SK-N-SH (cell line): ENCODE measurements around the gene UBE2I.

Source experiments
- EP300 ChIP-seq, 2 experiments: IDR thresholded peaks; 2 replicates each; pipeline versions ENCODE4 v1.4.0 to v1.6.1; 2012; ENCODE audit warnings: borderline replicate concordance in 1 of 2, low read depth in 1 of 2, low read length in 1 of 2
- FOSL2 ChIP-seq: IDR thresholded peaks from 2 replicates; pipeline ENCODE4 v1.4.0; 2012; ENCODE audit warnings: low read depth, mild to moderate bottlenecking, moderate library complexity, borderline replicate concordance
- JUND ChIP-seq: IDR thresholded peaks from 2 replicates; pipeline ENCODE4 v1.4.0; 2012
- RAD21 ChIP-seq: IDR thresholded peaks from 2 replicates; pipeline ENCODE4 v1.6.1; 2012; ENCODE audit warnings: mild to moderate bottlenecking, low read length
- RCOR1 ChIP-seq: fragments of 150-350 bp; IDR thresholded peaks from 2 replicates; pipeline ENCODE4 v1.6.1; 2017; ENCODE audit warnings: antibody characterized with exemption, low read length
- RXRA ChIP-seq: IDR thresholded peaks from 2 replicates; pipeline ENCODE4 v1.4.0; 2012; ENCODE audit warnings: low read depth, mild to moderate bottlenecking, borderline replicate concordance
- TAF1 ChIP-seq: IDR thresholded peaks from 2 replicates; pipeline ENCODE4 v1.6.1; 2012; ENCODE audit warnings: low read depth, mild to moderate bottlenecking, low read length, moderate library complexity, borderline replicate concordance
- TEAD4 ChIP-seq: IDR thresholded peaks from 2 replicates; pipeline ENCODE4 v1.4.0; 2012; ENCODE audit warnings: mild to moderate bottlenecking, borderline replicate concordance; ENCODE audit not compliant: insufficient read depth
- YY1 ChIP-seq: IDR thresholded peaks from 2 replicates; pipeline ENCODE4 v1.4.0; 2012; ENCODE audit warnings: low read depth, mild to moderate bottlenecking
- TF ChIP-seq, protein P1 (sequence below): fragments of 200-600 bp; sonication (generic); IDR thresholded peaks from 2 replicates; pipeline ENCODE4 v1.6.1; 2017; ENCODE audit warnings: antibody characterized with exemption, mild to moderate bottlenecking, moderate library complexity
- TF ChIP-seq, protein P2 (sequence below): IDR thresholded peaks from 2 replicates; pipeline ENCODE4 v1.4.0; 2012; ENCODE audit warnings: low read depth
- TF ChIP-seq, protein P3 (sequence below): IDR thresholded peaks from 2 replicates; pipeline ENCODE4 v1.6.1; 2012; ENCODE audit warnings: mild to moderate bottlenecking, low read depth, low read length, moderate library complexity
- TF ChIP-seq, protein P4 (sequence below): IDR thresholded peaks from 2 replicates; pipeline ENCODE4 v1.4.0; 2012; ENCODE audit warnings: low read depth, borderline replicate concordance

DNA sequence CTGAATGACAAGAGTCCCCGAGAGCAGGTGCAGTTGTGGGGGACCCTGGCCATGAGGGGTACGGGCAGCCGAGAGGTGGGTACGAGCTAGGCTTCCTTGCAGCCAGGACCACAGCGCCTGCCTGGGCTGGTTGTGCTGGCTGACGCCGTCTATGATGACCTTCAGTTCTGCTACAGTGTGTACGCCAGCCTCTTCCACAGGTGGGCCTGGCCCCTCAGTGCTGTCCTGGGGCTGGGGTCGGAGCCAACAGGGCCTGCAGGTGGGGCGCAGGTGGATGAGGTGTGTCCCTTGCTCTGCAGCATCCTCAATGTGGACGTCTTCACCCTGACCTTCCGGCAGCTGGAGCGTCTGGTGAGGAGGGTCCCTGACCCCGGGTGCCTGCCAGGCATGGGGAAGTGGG lies 35.1 kb downstream of the UBE2I start:
- TF ChIP-seq, protein P1, sequence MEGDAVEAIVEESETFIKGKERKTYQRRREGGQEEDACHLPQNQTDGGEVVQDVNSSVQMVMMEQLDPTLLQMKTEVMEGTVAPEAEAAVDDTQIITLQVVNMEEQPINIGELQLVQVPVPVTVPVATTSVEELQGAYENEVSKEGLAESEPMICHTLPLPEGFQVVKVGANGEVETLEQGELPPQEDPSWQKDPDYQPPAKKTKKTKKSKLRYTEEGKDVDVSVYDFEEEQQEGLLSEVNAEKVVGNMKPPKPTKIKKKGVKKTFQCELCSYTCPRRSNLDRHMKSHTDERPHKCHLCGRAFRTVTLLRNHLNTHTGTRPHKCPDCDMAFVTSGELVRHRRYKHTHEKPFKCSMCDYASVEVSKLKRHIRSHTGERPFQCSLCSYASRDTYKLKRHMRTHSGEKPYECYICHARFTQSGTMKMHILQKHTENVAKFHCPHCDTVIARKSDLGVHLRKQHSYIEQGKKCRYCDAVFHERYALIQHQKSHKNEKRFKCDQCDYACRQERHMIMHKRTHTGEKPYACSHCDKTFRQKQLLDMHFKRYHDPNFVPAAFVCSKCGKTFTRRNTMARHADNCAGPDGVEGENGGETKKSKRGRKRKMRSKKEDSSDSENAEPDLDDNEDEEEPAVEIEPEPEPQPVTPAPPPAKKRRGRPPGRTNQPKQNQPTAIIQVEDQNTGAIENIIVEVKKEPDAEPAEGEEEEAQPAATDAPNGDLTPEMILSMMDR = no peak
- TF ChIP-seq, protein P2, sequence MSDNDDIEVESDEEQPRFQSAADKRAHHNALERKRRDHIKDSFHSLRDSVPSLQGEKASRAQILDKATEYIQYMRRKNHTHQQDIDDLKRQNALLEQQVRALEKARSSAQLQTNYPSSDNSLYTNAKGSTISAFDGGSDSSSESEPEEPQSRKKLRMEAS = no peak
- no peak for TF ChIP-seq RCOR1
- no peak for TF ChIP-seq EP300 (IDR thresholded peaks at IDR 0.05; ENCODE audit: borderline replicate concordance in 1 of 2, low read depth in 1 of 2, low read length in 1 of 2)
- no peak for TF ChIP-seq RXRA
- TF ChIP-seq JUND = no peak
- no peak for TF ChIP-seq RAD21
- TF ChIP-seq, protein P3, sequence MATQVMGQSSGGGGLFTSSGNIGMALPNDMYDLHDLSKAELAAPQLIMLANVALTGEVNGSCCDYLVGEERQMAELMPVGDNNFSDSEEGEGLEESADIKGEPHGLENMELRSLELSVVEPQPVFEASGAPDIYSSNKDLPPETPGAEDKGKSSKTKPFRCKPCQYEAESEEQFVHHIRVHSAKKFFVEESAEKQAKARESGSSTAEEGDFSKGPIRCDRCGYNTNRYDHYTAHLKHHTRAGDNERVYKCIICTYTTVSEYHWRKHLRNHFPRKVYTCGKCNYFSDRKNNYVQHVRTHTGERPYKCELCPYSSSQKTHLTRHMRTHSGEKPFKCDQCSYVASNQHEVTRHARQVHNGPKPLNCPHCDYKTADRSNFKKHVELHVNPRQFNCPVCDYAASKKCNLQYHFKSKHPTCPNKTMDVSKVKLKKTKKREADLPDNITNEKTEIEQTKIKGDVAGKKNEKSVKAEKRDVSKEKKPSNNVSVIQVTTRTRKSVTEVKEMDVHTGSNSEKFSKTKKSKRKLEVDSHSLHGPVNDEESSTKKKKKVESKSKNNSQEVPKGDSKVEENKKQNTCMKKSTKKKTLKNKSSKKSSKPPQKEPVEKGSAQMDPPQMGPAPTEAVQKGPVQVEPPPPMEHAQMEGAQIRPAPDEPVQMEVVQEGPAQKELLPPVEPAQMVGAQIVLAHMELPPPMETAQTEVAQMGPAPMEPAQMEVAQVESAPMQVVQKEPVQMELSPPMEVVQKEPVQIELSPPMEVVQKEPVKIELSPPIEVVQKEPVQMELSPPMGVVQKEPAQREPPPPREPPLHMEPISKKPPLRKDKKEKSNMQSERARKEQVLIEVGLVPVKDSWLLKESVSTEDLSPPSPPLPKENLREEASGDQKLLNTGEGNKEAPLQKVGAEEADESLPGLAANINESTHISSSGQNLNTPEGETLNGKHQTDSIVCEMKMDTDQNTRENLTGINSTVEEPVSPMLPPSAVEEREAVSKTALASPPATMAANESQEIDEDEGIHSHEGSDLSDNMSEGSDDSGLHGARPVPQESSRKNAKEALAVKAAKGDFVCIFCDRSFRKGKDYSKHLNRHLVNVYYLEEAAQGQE = no peak
- no peak for TF ChIP-seq YY1
- TF ChIP-seq TAF1 = no peak
- no peak for TF ChIP-seq FOSL2
- TF ChIP-seq, protein P4, sequence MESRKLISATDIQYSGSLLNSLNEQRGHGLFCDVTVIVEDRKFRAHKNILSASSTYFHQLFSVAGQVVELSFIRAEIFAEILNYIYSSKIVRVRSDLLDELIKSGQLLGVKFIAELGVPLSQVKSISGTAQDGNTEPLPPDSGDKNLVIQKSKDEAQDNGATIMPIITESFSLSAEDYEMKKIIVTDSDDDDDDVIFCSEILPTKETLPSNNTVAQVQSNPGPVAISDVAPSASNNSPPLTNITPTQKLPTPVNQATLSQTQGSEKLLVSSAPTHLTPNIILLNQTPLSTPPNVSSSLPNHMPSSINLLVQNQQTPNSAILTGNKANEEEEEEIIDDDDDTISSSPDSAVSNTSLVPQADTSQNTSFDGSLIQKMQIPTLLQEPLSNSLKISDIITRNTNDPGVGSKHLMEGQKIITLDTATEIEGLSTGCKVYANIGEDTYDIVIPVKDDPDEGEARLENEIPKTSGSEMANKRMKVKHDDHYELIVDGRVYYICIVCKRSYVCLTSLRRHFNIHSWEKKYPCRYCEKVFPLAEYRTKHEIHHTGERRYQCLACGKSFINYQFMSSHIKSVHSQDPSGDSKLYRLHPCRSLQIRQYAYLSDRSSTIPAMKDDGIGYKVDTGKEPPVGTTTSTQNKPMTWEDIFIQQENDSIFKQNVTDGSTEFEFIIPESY = no peak
- no peak for TF ChIP-seq TEAD4
